Activated naive CD8-positive, alpha-beta T cell treated with anti-CD3 and anti-CD28 coated beads, Interleukin-2, amount 10 ng/mL, durations not matched to agents 7 days and 5 days (primary cell): Measurements from ENCODE around the gene YAF2. TPM values are rescaled to one million over a fixed set of nuclear protein-coding genes. Genes with fewer than 3 reads are reported as not detected.

Source experiments
- ATAC-seq: fragments of 150-1000 bp; cut with Tn5 transposase; one replicate; pipeline ENCODE4 v1.10.0; 2021; ENCODE audit warnings: low read depth, moderate library complexity
- POLR2A ChIA-PET: fragments of 350-600 bp; sonication (Branson Sonifier 250); formaldehyde crosslinking; loops from one replicate; lab custom pipeline; 2021; ENCODE audit warnings: antibody characterized with exemption; lab: Charles Lee
- DNase-seq: peaks from one replicate; pipeline ENCODE4 v3.0.0; 2021
- H3K27ac Mint-ChIP-seq: one replicate; pipeline ENCODE4 v1.8.0; 2022; ENCODE audit warnings: mild to moderate bottlenecking, mixed read lengths
- H3K27me3 Mint-ChIP-seq: one replicate; pipeline ENCODE4 v1.8.0; 2022; ENCODE audit warnings: mild to moderate bottlenecking, moderate library complexity, mixed read lengths
- H3K36me3 Mint-ChIP-seq: one replicate; pipeline ENCODE4 v1.8.0; 2021; ENCODE audit warnings: mild to moderate bottlenecking, mixed read lengths
- H3K4me1 Mint-ChIP-seq: one replicate; pipeline ENCODE4 v1.8.0; 2021; ENCODE audit warnings: mixed read lengths
- H3K4me3 Mint-ChIP-seq: one replicate; pipeline ENCODE4 v1.8.0; 2022; ENCODE audit warnings: mild to moderate bottlenecking, moderate library complexity, mixed read lengths
- H3K9me3 Mint-ChIP-seq: one replicate; pipeline ENCODE4 v1.8.0; 2021; ENCODE audit warnings: mixed read lengths
- total RNA-seq, 2 experiments: library from RNA; stranded (reverse); gene quantifications; one replicate each; pipeline ENCODE4 v1.2.3, GENCODE V29; 2021

Gene YAF2
- total RNA-seq, 2 experiments from 2014 or later = 33.7 to 40.6 TPM

DNA sequence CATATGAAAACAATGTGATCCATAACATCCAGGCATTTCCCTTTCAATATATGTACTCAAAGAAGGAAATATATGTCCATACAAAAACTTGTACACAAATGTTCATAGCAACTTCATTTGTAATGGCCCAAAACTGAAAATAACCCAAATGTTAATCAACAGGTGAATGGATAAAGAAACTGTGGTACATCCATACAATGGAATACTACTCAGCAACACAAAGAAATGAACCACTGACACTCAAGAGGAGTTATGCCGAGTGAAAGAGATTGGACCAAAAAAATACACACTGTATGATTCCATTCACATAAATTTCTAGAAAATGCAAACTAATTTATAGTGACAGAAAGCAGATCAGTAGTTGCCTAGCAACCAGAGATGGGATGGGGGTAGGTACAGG lies 63.1 kb downstream of the YAF2 start:
- ATAC-seq (no peak), DNase-seq (no peak)
- no peaks in the 10 kb centered on the region for H3K27me3 Mint-ChIP-seq
- no peak overlapping the region for H3K4me3 Mint-ChIP-seq
- no peak overlapping the region for H3K27ac Mint-ChIP-seq
- peaks cover 1% of the 10 kb centered on the region for H3K4me1 Mint-ChIP-seq
- H3K36me3 Mint-ChIP-seq = peaks cover 39% of the 10 kb centered on the region
- H3K9me3 Mint-ChIP-seq = peaks cover 8% of the 10 kb centered on the region
- POLR2A ChIA-PET = no interaction called here

DNA sequence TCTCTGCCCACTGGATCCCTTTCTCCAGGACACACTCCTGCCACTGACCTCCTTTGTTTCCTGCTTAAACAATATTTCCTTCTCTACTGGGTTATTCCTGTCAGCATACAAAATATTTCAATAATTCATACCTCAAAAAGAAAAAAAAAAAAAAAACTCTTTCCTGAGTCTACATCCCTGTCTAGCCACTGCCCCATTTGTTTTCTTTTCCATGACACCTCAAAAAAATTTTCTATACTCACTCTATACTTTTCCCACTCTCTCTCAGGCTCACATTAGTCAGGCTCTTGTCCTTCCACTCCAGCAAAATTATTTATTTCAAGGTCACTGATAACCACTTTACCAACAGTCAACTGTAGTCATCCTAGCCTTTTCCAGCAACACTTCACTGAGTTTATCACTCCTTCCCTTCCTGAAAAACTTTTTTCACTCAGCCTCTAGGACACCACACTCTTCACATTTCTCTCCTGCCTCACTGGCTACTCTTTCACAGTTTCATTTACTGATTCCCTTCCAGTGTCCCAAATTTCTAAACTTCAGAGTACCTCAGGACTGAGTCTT lies 64.0 kb downstream of the YAF2 start:
- no peaks in the 10 kb centered on the region for H3K27me3 Mint-ChIP-seq
- H3K27ac Mint-ChIP-seq = no peak overlapping the region
- H3K36me3 Mint-ChIP-seq = peaks cover 46% of the 10 kb centered on the region
- DNase-seq = no peak
- no peak overlapping the region for H3K4me3 Mint-ChIP-seq
- no peak for ATAC-seq
- POLR2A ChIA-PET = no interaction called here
- H3K9me3 Mint-ChIP-seq = peaks cover 8% of the 10 kb centered on the region
- H3K4me1 Mint-ChIP-seq = peaks cover 1% of the 10 kb centered on the region

DNA sequence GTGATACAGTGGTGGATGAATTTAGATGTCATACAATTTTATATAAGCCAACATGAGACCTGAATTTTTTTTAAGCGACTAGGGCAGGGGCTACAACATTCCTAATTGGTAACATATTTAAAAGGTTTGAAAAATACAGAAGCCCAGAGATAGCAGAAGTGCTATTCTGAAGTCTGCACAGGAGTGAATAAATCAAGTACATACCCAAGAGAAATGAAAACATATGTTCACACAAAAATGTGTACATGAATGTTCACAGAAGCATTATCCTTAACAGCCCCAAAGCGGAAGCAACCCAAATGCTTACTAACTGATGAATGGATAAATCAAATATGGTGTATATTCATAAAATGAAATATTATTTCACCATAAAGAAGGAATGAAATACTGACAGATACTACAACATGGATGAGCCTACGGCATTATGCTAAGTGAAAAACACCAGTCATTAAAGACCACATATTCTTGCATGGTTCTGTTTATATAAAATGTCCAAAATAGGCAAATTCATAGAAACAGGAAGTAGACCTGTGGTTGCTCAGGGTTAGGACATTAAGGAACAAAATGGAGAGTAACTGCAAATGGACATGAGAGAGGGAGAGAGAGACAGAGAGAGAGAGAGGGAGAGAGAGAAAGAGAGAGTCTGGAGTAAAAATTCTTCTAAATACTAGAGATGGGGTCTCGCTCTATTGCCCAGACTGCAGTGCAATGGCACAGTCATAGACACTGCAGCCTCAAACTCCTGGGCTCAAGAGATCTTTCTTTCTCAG lies 65.4 kb downstream of the YAF2 start:
- Mint-ChIP-seq H3K36me3 (peaks cover 47% of the 10 kb centered on the region), H3K4me1 (peaks cover 1% of the 10 kb centered on the region), H3K27me3 (no peaks in the 10 kb centered on the region), H3K9me3 (peaks cover 8% of the 10 kb centered on the region), H3K27ac (no peak overlapping the region), H3K4me3 (no peak overlapping the region)
- no peak for DNase-seq
- ATAC-seq = no peak
- POLR2A ChIA-PET = no interaction called here

DNA sequence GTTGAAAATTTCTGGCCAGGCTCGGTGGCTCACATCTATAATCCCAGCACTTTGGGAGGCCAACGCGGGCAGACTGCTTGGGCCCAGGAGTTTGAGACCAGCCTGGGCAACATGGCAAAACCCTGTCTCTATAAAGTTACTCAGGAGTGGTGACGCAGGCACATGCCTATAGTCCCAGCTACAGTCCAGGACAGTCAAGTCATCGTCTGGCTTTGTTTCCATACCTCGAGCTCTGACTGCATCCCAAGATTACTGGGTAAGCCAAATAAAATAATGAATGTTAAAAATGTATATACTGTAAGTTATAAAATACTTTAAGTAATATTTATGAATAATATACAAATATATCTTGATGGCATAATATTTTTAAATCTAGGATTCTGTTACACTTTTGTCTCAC lies 70.3 kb downstream of the YAF2 start:
- Mint-ChIP-seq H3K4me3 (no peak overlapping the region), H3K27ac (no peak overlapping the region), H3K4me1 (peaks cover 4% of the 10 kb centered on the region), H3K9me3 (peaks cover 1% of the 10 kb centered on the region), H3K36me3 (peaks cover 27% of the 10 kb centered on the region), H3K27me3 (no peaks in the 10 kb centered on the region)
- DNase-seq = no peak
- no peak for ATAC-seq
- POLR2A ChIA-PET = no interaction called here

DNA sequence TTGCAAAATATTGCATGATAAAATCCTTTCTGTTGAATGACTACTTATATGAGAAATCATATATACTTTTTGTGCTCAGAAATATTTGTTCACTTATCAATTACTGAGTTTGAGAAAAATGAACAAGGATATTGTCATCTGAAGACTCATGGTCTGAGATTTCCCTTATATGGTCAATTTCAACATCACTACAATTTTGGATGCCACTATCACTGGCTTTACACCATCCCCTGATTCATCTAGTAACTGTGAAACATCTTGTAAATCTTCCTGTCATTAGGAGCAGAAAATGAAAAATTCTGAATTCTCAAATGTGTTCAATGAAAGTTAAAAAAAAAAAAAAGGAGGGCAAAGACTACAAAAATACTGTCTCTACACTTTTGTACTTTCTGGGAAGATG lies 71.5 kb downstream of the YAF2 start:
- ATAC-seq (no peak), DNase-seq (no peak)
- H3K36me3 Mint-ChIP-seq = peaks cover 22% of the 10 kb centered on the region
- peaks cover 9% of the 10 kb centered on the region for H3K4me1 Mint-ChIP-seq
- H3K27ac Mint-ChIP-seq = no peak overlapping the region
- POLR2A ChIA-PET = no interaction called here
- no peak overlapping the region for H3K4me3 Mint-ChIP-seq
- H3K27me3 Mint-ChIP-seq = no peaks in the 10 kb centered on the region
- peaks cover 1% of the 10 kb centered on the region for H3K9me3 Mint-ChIP-seq

DNA sequence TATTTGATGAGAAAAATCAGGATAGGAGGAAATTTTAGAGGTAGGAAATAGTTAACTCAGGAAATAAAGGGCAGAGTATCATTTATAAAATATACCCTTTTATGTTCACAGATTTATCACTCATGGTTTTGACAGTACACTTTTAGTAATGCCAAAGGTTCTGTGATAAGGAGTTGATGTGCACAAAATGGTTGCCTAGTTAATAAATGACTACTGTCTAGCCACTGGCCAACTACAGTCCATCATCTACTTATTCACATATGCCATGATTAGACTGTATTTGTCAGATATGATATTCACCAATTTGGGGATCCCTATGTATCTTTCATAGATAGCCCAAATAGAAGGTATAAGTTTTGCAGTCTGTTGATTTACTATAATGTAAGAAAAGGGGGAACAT lies 74.1 kb downstream of the YAF2 start:
- Mint-ChIP-seq H3K27me3 (no peaks in the 10 kb centered on the region), H3K27ac (no peak overlapping the region), H3K4me3 (no peak overlapping the region), H3K36me3 (peaks cover 11% of the 10 kb centered on the region), H3K4me1 (peaks cover 10% of the 10 kb centered on the region), H3K9me3 (peaks cover 1% of the 10 kb centered on the region)
- ATAC-seq = no peak
- no peak for DNase-seq
- POLR2A ChIA-PET = no interaction called here

DNA sequence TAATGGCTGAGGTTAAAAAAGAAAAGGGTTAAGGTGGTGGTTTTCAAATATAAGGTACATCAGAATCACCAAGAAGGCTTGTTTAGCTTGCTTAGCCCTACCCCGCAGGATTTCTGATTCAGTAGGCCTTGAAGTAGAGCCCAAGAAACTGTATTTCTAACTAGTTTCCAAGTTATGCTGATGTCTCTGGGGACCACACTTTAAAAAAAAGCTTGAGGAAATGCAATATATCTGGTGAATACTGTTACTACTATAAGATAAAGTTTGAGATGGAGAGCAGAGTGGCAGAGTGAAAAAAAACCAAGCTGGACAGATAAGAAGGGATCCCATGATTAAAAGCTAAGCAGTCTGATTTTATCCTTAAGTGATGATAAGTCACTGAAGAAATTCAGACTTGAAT lies 75.1 kb downstream of the YAF2 start:
- no peak for DNase-seq
- Mint-ChIP-seq H3K4me1 (peaks cover 10% of the 10 kb centered on the region), H3K27ac (no peak overlapping the region), H3K36me3 (peaks cover 12% of the 10 kb centered on the region), H3K9me3 (peaks cover 1% of the 10 kb centered on the region), H3K4me3 (no peak overlapping the region), H3K27me3 (no peaks in the 10 kb centered on the region)
- POLR2A ChIA-PET = no interaction called here
- no peak for ATAC-seq

DNA sequence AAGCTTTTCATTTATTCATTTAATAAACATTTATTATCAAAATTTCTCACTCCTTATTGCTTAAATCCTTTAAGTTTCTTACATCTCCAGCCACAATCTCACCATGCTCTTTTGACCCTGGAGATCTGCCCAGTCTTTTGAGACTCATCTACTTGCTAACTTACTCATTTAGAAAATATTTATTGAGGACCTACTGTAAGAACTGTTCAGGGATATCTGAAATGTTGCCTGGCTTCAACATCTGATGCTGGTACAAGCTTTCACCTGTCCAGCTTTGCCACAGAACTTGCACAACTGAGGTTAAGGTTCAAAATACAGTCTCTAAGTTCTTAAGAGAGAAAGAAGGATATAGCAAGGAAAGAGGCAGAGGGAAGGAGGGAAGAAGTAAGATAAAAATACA lies 75.9 kb downstream of the YAF2 start:
- ATAC-seq = no peak
- DNase-seq = no peak
- Mint-ChIP-seq H3K4me1 (peaks cover 10% of the 10 kb centered on the region), H3K9me3 (peaks cover 1% of the 10 kb centered on the region), H3K27ac (no peak overlapping the region), H3K27me3 (no peaks in the 10 kb centered on the region), H3K4me3 (no peak overlapping the region), H3K36me3 (peaks cover 12% of the 10 kb centered on the region)
- POLR2A ChIA-PET = no interaction called here

DNA sequence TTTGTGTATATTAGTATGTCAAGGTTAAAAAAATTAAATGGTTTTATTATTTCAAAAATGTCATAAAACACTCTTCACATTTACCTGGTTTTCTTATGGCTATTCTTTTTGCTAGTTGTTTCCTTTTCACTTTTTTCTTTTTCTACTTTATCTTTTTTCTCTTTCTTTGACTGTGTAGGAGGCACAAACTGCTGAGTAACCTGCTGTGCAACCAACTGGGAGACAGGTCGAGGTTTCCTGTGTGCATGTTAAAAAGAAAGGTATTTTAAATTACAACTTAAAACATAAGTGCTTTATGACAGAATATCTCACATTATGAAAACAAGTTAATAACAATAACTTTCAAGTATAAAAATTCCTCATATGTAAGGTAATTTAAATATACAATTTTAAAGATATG lies 76.5 kb downstream of the YAF2 start:
- no peak for DNase-seq
- POLR2A ChIA-PET = no interaction called here

DNA sequence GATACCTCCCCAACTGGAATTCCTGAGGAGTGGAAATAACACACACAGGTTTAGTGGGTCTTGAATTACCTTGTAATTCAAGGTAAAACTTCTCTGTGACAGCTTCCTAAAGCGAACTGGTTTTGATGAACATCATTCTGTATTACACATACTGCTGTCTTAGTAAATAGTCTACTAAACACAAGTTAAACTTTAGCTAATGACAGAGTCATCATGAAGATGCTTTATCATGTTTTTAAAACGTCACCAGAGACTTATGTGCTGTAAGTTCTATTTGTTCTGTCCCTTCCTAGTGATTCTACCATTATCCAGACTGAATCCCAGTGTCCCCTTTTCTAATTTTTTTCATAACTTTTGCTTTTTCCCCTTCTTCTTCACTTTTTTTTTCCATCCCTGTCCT lies 81.8 kb downstream of the YAF2 start:
- no peak for ATAC-seq
- H3K4me3 Mint-ChIP-seq = no peak overlapping the region
- no peak overlapping the region for H3K27ac Mint-ChIP-seq
- H3K36me3 Mint-ChIP-seq = peaks cover 7% of the 10 kb centered on the region
- H3K9me3 Mint-ChIP-seq = no peaks in the 10 kb centered on the region
- H3K27me3 Mint-ChIP-seq = peaks cover 4% of the 10 kb centered on the region
- no peak for DNase-seq
- no peaks in the 10 kb centered on the region for H3K4me1 Mint-ChIP-seq
- POLR2A ChIA-PET = no interaction called here

More for the DNA sequence above, 76.5 kb downstream of the YAF2 start:
- H3K27ac Mint-ChIP-seq = no peak overlapping the region
- peaks cover 10% of the 10 kb centered on the region for H3K4me1 Mint-ChIP-seq
- ATAC-seq = no peak
- H3K27me3 Mint-ChIP-seq = no peaks in the 10 kb centered on the region
- H3K36me3 Mint-ChIP-seq = peaks cover 12% of the 10 kb centered on the region
- H3K9me3 Mint-ChIP-seq = peaks cover 1% of the 10 kb centered on the region
- no peak overlapping the region for H3K4me3 Mint-ChIP-seq

DNA sequence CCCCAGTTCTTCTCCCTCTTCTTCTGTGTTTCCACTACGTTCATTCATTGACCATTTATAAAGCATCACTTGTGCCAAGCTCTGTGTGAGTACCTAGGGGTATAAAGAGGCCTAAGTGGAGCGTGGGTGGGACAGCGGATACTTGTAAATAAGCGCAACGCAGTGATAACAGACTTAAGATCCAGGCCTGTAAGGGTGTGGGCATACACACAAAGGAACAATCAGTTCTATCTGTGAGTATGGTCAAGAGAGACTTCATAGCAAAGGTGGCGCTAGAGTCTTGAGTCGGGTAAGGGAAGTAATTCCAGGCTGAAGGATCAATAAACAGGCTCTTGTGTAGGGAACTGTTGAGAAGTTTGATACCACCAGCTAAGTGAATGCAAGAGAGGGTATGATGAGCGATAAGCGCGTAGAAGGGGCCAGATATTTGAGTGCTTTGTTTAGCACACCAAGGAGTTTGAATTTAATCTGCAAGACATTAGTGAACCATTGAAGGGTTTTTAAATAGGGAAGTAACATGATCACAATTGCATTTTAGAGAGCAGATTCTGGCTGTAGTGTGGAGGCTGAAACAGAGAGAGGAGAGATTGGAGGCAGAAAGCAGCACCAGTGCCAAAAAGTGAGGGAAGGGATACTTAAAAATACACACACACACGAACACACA lies 92.4 kb downstream of the YAF2 start:
- Mint-ChIP-seq H3K4me1 (peaks cover 27% of the 10 kb centered on the region), H3K36me3 (no peaks in the 10 kb centered on the region), H3K9me3 (no peaks in the 10 kb centered on the region), H3K27me3 (peaks cover 9% of the 10 kb centered on the region), H3K4me3 (peak overlapping the region; percentile 86), H3K27ac (peak overlapping the region; percentile 72)
- DNase-seq (no peak), ATAC-seq (no peak)
- POLR2A ChIA-PET = interaction anchor here (1.0 to 1.6 kb wide), 3 partner anchors 23 to 92 kb away, joined by 3 to 7 read pairs (median 6); partner anchors contain the start of gene YAF2

DNA sequence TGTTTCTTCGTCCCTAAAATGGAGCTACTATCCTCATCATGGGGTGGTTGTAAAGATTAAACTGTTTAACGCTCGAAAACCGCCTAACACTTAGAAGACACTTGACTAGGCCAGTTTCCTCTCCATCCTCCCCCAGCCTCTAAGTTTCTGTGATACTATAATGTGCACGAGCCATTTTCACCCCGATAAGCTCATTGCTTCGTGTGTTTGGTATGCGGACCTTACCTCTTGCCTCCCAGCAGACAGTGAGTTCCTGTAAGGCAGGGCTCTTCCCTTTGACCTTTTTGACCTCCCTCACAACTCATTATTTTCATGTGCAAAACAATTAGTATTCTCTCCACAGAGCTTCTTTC lies 92.9 kb downstream of the YAF2 start:
- no peak for DNase-seq
- Mint-ChIP-seq H3K9me3 (no peaks in the 10 kb centered on the region), H3K4me1 (peaks cover 30% of the 10 kb centered on the region), H3K4me3 (peak overlapping the region; percentile 86), H3K27ac (peak overlapping the region; percentile 72), H3K36me3 (no peaks in the 10 kb centered on the region), H3K27me3 (peaks cover 9% of the 10 kb centered on the region)
- ATAC-seq = no peak
- POLR2A ChIA-PET = interaction anchor here (1.0 to 1.6 kb wide), 3 partner anchors 24 to 93 kb away, joined by 3 to 7 read pairs (median 6); partner anchors contain the start of gene YAF2

DNA sequence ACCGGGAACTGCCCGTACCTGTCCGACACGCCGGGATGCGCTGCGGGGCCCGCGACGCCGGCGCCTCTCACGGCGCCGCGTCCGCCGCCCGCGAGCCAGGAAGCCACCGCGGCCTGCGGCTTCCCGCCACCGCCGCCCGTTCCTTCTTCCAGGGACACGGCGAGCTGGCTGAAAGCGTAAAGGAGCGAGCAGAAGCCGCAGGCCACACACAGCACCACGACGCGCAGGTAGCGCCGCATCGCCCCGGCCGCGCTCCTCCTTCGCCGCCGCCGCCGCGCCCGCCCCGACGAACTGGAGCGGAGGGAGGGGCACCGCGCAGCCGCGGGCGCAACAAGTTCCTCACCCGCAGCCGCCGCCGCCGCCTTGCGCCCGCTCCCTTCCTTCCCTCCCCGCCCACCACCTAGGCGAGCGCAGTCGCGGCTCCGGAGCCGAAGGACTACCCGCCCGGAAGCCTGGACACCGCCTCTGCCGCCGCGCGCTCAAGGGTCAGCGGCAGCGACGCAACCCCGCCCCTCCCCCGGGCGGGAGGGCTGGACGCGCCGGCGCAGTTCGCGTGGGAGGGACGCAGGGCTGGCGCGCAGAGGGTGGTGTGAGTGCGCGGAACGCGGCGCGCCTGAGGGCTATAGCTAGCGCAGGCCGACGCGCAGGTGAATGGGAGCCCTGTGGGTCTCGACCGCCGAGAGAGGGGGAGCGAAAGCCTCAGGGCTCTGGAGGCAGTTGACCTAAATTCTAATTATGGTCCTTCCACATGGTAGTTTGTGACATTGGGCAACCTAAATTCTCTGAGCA lies 93.4 kb downstream of the YAF2 start, which contains the start of gene GXYLT1:
TSS of gene GXYLT1 (minus strand) at position 467 of the 789 bp plus-strand sequence. CDS start at position 239, 228 bp downstream.
- H3K36me3 Mint-ChIP-seq = no peaks in the 10 kb centered on the region
- peak; percentile 85 for DNase-seq
- peaks cover 9% of the 10 kb centered on the region for H3K27me3 Mint-ChIP-seq
- POLR2A ChIA-PET = interaction anchor here (0.6 to 1.6 kb wide), 4 partner anchors 25 to 140 kb away, joined by 3 to 8 read pairs (median 6); partner anchors contain the start of gene YAF2
- peak; percentile 92 for ATAC-seq
- H3K4me3 Mint-ChIP-seq = peak within 1 kb of the TSS; percentile 97
- peak within 1 kb of the TSS; percentile 84 for H3K27ac Mint-ChIP-seq
- peaks cover 30% of the 10 kb centered on the region for H3K4me1 Mint-ChIP-seq
- no peaks in the 10 kb centered on the region for H3K9me3 Mint-ChIP-seq
